ENCODE results near the gene RTTN. TPM values are rescaled to one million over a fixed set of nuclear protein-coding genes. Genes with fewer than 3 reads are reported as not detected.

Gene RTTN
- 31.6 and 54.4 TPM in 2 replicates for total RNA-seq

GRCh38 chr18:70205421-70206397 lies at the start of gene RTTN:
RTTN (minus strand) TSS chr18:70205687; CDS start chr18:70205658, 29 bp downstream.

Other genes with a start within 250 kb of the RTTN start
- gene SOCS6, start 83.4 kb upstream of the RTTN start, total RNA-seq = 13.0 and 13.5 TPM in 2 replicates

Measured in hair follicular keratinocyte (primary cell).